GM08714 (cell line): ENCODE data around the gene MARK3.

ENCODE experiments used
- H3K4me3 ChIP-seq: fragments of 200-500 bp; sonication (Bioruptor generic); 2 replicates; pipeline ENCODE4 v1.5.1; 2014; ENCODE audit warnings: mild to moderate bottlenecking, low read length, inconsistent platforms
- ZNF274 ChIP-seq: IDR thresholded peaks from 2 replicates; pipeline ENCODE4 v1.6.1; 2012; ENCODE audit warnings: mild to moderate bottlenecking, low read depth, low read length

Gene MARK3

GRCh38 chr14:103492156-103492925 lies 107.1 kb downstream of the MARK3 start:
- no peak for TF ChIP-seq ZNF274
- H3K4me3 ChIP-seq, result no peak overlapping the region

- H3K4me3 ChIP-seq, result no peak overlapping the region
- no peak for TF ChIP-seq ZNF274
Observed at GRCh38 chr14:103495854-103496253, 110.6 kb downstream of the MARK3 start.

GRCh38 chr14:103496776-103497175 lies 111.6 kb downstream of the MARK3 start:
- H3K4me3 ChIP-seq, result no peak overlapping the region
- TF ChIP-seq ZNF274, result no peak

- H3K4me3 ChIP-seq, result no peak overlapping the region
- TF ChIP-seq ZNF274, result no peak
Observed at GRCh38 chr14:103499709-103500108, 114.5 kb downstream of the MARK3 start.

GRCh38 chr14:103500148-103500990 lies 115.2 kb downstream of the MARK3 start:
- TF ChIP-seq ZNF274, result no peak
- no peak overlapping the region for H3K4me3 ChIP-seq

- no peak overlapping the region for H3K4me3 ChIP-seq
- TF ChIP-seq ZNF274, result no peak
Observed at GRCh38 chr14:103501041-103501870, 116.0 kb downstream of the MARK3 start.

- TF ChIP-seq ZNF274, result no peak
- H3K4me3 ChIP-seq, result no peak overlapping the region
Observed at GRCh38 chr14:103501921-103502669, 116.9 kb downstream of the MARK3 start.

DNA sequence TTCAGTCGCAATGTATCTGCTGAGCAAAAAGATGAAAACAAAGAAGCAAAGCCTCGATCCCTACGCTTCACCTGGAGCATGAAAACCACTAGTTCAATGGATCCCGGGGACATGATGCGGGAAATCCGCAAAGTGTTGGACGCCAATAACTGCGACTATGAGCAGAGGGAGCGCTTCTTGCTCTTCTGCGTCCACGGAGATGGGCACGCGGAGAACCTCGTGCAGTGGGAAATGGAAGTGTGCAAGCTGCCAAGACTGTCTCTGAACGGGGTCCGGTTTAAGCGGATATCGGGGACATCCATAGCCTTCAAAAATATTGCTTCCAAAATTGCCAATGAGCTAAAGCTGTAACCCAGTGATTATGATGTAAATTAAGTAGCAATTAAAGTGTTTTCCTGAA lies 117.7 kb downstream of the MARK3 start:
- TF ChIP-seq ZNF274, result no peak
- H3K4me3 ChIP-seq, result no peak overlapping the region

DNA sequence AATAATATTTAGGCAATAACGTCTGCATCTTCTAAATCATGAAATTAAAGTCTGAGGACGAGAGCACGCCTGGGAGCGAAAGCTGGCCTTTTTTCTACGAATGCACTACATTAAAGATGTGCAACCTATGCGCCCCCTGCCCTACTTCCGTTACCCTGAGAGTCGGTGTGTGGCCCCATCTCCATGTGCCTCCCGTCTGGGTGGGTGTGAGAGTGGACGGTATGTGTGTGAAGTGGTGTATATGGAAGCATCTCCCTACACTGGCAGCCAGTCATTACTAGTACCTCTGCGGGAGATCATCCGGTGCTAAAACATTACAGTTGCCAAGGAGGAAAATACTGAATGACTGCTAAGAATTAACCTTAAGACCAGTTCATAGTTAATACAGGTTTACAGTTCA lies 118.1 kb downstream of the MARK3 start:
- no peak for TF ChIP-seq ZNF274
- H3K4me3 ChIP-seq, result no peak overlapping the region

DNA sequence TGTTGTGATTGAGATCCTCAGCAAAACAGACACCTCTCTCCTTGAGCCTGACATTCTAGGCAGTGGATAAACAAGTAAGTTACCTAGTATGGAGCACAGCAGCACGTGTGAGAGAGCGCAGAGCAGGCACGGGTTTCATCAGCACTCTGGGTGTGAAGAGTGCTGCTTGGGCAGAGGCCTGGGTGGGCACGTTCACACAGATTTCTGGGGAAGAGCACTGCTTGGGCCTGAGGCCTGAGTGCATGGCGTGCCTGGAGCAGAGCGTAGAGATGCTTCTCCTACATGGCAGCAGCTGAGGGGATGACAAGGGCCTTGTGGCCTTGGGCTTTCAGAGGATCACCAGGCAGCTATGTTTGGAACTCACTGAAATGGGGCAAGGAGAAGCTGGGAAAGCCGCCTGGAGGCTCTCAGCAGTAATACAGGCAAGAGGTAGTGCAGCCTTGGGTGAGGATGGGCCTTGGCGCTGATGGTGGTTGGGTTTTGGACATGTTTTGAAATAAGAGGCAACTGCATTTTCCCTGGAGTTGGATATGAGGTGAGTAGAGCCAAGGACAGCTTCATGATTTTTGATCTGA lies 119.9 kb downstream of the MARK3 start:
- no peak for TF ChIP-seq ZNF274
- H3K4me3 ChIP-seq, result no peak overlapping the region

DNA sequence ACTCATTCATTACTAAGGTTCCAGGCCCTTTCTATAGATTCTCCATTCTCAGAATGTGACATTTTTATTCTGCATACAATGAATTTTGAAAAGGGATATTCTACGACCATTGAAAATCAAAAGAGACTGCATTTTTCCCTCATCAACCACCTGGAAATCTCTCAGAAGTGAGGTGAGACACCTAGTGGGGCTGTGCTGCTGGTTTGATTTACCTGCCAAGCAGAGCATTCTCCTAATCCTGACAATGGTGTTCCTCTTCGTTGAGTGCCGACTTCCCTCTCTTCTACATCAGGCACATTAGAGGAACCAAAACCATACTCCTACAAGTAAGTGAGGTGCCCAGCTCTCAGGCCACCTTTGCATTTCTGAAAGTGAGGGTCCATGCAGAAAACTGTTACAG lies 122.5 kb downstream of the MARK3 start:
- no peak for TF ChIP-seq ZNF274
- H3K4me3 ChIP-seq, result no peak overlapping the region

DNA sequence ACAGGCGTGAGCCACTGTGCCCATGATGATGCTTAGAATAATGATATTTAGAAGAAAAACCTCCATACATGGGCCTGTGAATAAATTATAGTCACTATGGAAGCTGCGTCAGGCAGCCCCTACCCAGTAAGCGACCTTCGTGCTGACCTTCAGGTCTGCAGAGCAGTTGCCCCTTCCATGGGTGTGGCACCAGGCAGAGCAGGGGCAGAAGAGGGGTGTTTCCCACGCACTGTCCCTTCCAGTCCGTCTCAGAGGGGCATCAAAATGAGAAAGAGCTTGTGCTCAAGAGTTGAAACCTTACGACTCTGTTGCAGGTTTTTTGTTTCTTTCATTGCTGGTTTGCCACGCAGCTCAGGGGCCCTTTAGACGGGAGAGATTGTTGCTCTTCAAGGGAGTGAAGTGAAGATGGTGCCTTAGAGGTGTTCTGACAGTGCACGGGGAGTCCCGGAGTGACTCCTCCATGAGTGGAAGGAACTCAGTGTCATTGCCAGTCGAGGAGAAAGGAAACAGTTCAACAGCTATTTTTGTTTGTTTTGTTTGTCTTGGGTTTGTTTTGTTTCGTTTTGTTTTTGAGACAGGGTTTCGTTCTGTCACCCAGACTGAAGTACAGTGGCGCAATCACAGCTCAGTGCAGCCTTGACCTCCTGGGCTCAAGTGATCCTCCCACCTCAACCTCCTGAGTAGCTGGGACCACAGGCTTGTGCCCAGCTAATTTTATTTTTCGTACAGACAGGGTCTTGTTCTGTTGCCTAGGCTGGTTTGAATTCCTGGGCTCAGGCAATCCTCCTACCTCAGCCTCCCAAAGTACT lies 123.5 kb downstream of the MARK3 start:
- TF ChIP-seq ZNF274, result no peak
- no peak overlapping the region for H3K4me3 ChIP-seq
